Neural cell (in vitro differentiated cells): ENCODE measurements around the gene NDUFA12. TPM values are rescaled to one million over a fixed set of nuclear protein-coding genes. Genes with fewer than 3 reads are reported as not detected.

Experiments
- H2AFZ ChIP-seq: fragments of 200-600, 300-800 bp; sonication (generic), shearing (Covaris generic); 2 replicates; pipeline ENCODE4 v1.6.0; 2014; ENCODE audit warnings: low read depth, mild to moderate bottlenecking, antibody characterized with exemption, low read length, moderate library complexity
- H3F3A ChIP-seq: fragments of 200-600 bp; shearing (Covaris generic); 2 replicates; pipeline ENCODE4 v1.6.1; 2016; ENCODE audit warnings: mild to moderate bottlenecking, moderate library complexity, mixed read lengths, antibody characterized with exemption, low read length; ENCODE audit not compliant: insufficient read depth, poor library complexity, severe bottlenecking
- H3K27ac ChIP-seq: fragments of 200-600, 300-800 bp; sonication (generic), shearing (Covaris generic); 2 replicates; pipeline ENCODE4 v1.5.1; 2014; ENCODE audit warnings: mild to moderate bottlenecking, low read length, moderate library complexity
- H3K27me3 ChIP-seq: fragments of 300-800, 200-600 bp; sonication (generic), shearing (Covaris generic); 2 replicates; pipeline ENCODE4 v1.6.0; 2014; ENCODE audit warnings: mild to moderate bottlenecking, low read depth, low read length, moderate library complexity; ENCODE audit not compliant: insufficient read depth
- H3K36me3 ChIP-seq: fragments of 300-800, 200-600 bp; sonication (generic), shearing (Covaris generic); 2 replicates; pipeline ENCODE4 v1.5.1; 2014; ENCODE audit warnings: mild to moderate bottlenecking, antibody characterized with exemption, low read length, moderate library complexity; ENCODE audit not compliant: insufficient read depth
- H3K4me2 ChIP-seq: fragments of 300-800, 200-600 bp; sonication (generic), shearing (Covaris generic); 2 replicates; pipeline ENCODE4 v1.6.0; 2014; ENCODE audit warnings: mild to moderate bottlenecking, low read length
- H3K4me3 ChIP-seq: fragments of 300-800, 200-600 bp; sonication (generic), shearing (Covaris generic); 2 replicates; pipeline ENCODE4 v1.5.1; 2014; ENCODE audit warnings: mild to moderate bottlenecking, low read length, moderate library complexity
- H3K79me2 ChIP-seq: fragments of 200-600 bp; shearing (Covaris generic); replicated peaks from 2 replicates; pipeline ENCODE4 v1.6.0; 2014; ENCODE audit warnings: mild to moderate bottlenecking, low read length, moderate library complexity; ENCODE audit not compliant: insufficient read depth
- H3K9ac ChIP-seq: fragments of 300-800, 200-600 bp; sonication (generic), shearing (Covaris generic); 2 replicates; pipeline ENCODE4 v1.6.1; 2016; ENCODE audit warnings: mild to moderate bottlenecking, low read length, mixed read lengths
- H3K9me2 ChIP-seq: fragments of 200-600 bp; shearing (Covaris generic); 2 replicates; pipeline ENCODE4 v1.6.1; 2016; ENCODE audit warnings: mild to moderate bottlenecking, low read length, mixed read lengths; ENCODE audit not compliant: insufficient read depth
- H3K9me3 ChIP-seq: fragments of 200-600, 300-800 bp; sonication (generic), shearing (Covaris generic); 2 replicates; pipeline ENCODE4 v1.6.1; 2016; ENCODE audit warnings: mild to moderate bottlenecking, mixed run types, low read length, moderate library complexity, mixed read lengths
- H4K20me1 ChIP-seq: fragments of 200-600 bp; shearing (Covaris generic); 2 replicates; pipeline ENCODE4 v1.6.1; 2016; ENCODE audit warnings: mild to moderate bottlenecking, mixed run types; ENCODE audit not compliant: insufficient read depth
- EP300 ChIP-seq: fragments of 450-650 bp; conservative IDR thresholded peaks from 2 replicates; pipeline ENCODE4 v1.6.1; 2014; ENCODE audit warnings: antibody characterized with exemption, mild to moderate bottlenecking, moderate library complexity; ENCODE audit not compliant: poor library complexity, severe bottlenecking
- RAD21 ChIP-seq: fragments of 450-650 bp; conservative IDR thresholded peaks from 2 replicates; pipeline ENCODE4 v1.6.1; 2014; ENCODE audit warnings: antibody characterized with exemption, mild to moderate bottlenecking, moderate library complexity
- SMC3 ChIP-seq: fragments of 450-650 bp; conservative IDR thresholded peaks from 2 replicates; pipeline ENCODE4 v1.6.1; 2014; ENCODE audit warnings: antibody characterized with exemption, mild to moderate bottlenecking, moderate library complexity; ENCODE audit not compliant: poor library complexity
- TAF1 ChIP-seq: IDR thresholded peaks from 2 replicates; pipeline ENCODE4 v1.6.1; 2012; ENCODE audit warnings: low read depth
- polyA plus RNA-seq: library from polyadenylated mRNA; depleted of rRNA; stranded (reverse); fragments of >200 nt; gene quantifications from 2 replicates; pipeline ENCODE4 v1.2.3, GENCODE V29; 2014
- TF ChIP-seq, protein P1 (sequence below): IDR thresholded peaks from 2 replicates; pipeline ENCODE4 v1.6.1; 2012; ENCODE audit warnings: borderline replicate concordance
- TF ChIP-seq, protein P2 (sequence below): fragments of 450-650 bp; IDR thresholded peaks from 2 replicates; pipeline ENCODE4 v1.5.1; 2014; ENCODE audit warnings: antibody characterized with exemption, mild to moderate bottlenecking, moderate library complexity; ENCODE audit not compliant: poor library complexity, severe bottlenecking

The NDUFA12 gene
- polyA plus RNA-seq, 1 donor from 2014 or later: 357 TPM

DNA sequence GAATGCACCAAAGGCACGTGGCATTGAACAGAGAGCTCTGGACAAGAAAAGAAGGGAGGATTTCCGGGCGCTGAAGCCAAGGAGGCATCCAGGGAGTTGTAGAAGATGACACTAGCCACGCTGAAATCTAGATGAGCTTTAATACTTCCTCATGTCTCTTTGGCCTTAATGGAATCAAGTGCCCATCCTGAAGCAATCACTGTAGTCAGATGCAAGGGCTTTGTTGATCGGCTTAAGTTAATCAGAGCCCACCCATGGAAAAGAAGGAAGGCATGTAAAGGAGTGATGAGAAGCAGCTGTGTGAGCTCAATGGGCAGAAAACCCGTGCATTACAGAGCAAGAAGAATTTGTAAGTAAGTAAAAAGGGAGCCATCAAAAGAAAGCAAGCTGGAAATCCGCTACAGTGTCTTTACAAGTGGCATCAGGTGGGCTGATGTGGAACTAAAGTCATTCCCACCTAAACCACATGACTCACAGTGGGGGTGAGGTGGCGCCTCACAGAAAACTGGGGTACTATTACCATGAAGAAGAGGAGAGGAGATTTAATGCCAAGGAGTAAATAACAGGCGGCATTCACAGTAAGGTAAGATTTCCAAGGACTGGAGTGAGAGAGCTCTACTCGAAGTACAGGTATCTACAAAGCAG lies 48.4 kb downstream of the NDUFA12 start:
- Histone ChIP-seq H3K79me2 (no peaks in the 10 kb centered on the region), H3K4me2 (no peak overlapping the region), H3K27ac (no peak overlapping the region), H3K9me3 (no peaks in the 10 kb centered on the region), H2AFZ (no peak overlapping the region), H3K36me3 (no peaks in the 10 kb centered on the region), H3K27me3 (no peaks in the 10 kb centered on the region), H3F3A (no peaks in the 10 kb centered on the region), H3K9ac (no peak overlapping the region), H3K9me2 (no peaks in the 10 kb centered on the region), H3K4me3 (no peak overlapping the region), H4K20me1 (no peaks in the 10 kb centered on the region)
- TF ChIP-seq TAF1 (no peak), EP300 (no peak), SMC3 (no peak)
- TF ChIP-seq, protein P1, sequence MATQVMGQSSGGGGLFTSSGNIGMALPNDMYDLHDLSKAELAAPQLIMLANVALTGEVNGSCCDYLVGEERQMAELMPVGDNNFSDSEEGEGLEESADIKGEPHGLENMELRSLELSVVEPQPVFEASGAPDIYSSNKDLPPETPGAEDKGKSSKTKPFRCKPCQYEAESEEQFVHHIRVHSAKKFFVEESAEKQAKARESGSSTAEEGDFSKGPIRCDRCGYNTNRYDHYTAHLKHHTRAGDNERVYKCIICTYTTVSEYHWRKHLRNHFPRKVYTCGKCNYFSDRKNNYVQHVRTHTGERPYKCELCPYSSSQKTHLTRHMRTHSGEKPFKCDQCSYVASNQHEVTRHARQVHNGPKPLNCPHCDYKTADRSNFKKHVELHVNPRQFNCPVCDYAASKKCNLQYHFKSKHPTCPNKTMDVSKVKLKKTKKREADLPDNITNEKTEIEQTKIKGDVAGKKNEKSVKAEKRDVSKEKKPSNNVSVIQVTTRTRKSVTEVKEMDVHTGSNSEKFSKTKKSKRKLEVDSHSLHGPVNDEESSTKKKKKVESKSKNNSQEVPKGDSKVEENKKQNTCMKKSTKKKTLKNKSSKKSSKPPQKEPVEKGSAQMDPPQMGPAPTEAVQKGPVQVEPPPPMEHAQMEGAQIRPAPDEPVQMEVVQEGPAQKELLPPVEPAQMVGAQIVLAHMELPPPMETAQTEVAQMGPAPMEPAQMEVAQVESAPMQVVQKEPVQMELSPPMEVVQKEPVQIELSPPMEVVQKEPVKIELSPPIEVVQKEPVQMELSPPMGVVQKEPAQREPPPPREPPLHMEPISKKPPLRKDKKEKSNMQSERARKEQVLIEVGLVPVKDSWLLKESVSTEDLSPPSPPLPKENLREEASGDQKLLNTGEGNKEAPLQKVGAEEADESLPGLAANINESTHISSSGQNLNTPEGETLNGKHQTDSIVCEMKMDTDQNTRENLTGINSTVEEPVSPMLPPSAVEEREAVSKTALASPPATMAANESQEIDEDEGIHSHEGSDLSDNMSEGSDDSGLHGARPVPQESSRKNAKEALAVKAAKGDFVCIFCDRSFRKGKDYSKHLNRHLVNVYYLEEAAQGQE: no peak

DNA sequence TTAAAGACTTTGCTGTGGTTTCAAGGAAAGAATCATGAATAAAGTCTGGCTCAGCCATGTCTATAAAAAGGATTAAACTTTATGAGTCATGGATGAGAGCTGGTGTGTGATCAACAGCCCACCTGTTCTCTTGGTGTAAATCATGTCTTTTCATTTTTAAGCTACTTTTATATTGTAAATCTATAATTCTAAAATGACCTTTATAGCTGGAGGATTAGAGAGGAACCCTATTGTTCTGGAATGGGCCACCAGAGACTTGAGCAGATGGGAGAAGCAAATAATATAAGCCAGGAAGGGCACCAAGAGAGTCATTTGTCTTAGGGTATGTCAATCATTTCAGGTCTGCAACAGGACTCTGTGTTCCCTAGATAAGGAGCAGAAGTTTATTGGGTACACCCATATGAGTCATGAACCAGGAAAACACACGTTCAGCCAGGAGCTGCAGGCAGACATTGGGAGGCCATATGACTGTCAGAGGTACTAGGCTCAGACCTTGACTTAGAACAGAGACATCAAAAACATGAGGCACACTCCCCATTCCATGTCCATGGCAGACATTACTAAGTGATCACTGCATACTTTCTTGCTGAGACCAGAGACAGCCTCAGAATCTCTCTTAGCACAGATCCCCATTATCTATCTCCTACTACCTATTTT lies 49.3 kb downstream of the NDUFA12 start:
- Histone ChIP-seq H3F3A (no peaks in the 10 kb centered on the region), H3K36me3 (no peaks in the 10 kb centered on the region), H3K9me3 (no peaks in the 10 kb centered on the region), H3K27me3 (no peaks in the 10 kb centered on the region), H4K20me1 (no peaks in the 10 kb centered on the region), H3K4me3 (no peak overlapping the region), H3K9ac (no peak overlapping the region), H3K4me2 (no peak overlapping the region), H3K9me2 (no peaks in the 10 kb centered on the region), H3K79me2 (no peaks in the 10 kb centered on the region), H2AFZ (no peak overlapping the region), H3K27ac (no peak overlapping the region)
- no peak for TF ChIP-seq TAF1
- TF ChIP-seq, protein P2, sequence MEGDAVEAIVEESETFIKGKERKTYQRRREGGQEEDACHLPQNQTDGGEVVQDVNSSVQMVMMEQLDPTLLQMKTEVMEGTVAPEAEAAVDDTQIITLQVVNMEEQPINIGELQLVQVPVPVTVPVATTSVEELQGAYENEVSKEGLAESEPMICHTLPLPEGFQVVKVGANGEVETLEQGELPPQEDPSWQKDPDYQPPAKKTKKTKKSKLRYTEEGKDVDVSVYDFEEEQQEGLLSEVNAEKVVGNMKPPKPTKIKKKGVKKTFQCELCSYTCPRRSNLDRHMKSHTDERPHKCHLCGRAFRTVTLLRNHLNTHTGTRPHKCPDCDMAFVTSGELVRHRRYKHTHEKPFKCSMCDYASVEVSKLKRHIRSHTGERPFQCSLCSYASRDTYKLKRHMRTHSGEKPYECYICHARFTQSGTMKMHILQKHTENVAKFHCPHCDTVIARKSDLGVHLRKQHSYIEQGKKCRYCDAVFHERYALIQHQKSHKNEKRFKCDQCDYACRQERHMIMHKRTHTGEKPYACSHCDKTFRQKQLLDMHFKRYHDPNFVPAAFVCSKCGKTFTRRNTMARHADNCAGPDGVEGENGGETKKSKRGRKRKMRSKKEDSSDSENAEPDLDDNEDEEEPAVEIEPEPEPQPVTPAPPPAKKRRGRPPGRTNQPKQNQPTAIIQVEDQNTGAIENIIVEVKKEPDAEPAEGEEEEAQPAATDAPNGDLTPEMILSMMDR: no peak
- TF ChIP-seq SMC3: no peak
- TF ChIP-seq, protein P1: no peak
- no peak for TF ChIP-seq EP300
- TF ChIP-seq RAD21: no peak
